Measurements from ENCODE around the gene ZBTB4.
A peak's percentile ranks its signal among the peaks of the same experiment; 100 is the strongest.
"Not testable (repeated sequence)": the region's sequence is repeated elsewhere in the genome, so short reads cannot be mapped to it uniquely, and the experiment has no call there.

Gene ZBTB4

DNA sequence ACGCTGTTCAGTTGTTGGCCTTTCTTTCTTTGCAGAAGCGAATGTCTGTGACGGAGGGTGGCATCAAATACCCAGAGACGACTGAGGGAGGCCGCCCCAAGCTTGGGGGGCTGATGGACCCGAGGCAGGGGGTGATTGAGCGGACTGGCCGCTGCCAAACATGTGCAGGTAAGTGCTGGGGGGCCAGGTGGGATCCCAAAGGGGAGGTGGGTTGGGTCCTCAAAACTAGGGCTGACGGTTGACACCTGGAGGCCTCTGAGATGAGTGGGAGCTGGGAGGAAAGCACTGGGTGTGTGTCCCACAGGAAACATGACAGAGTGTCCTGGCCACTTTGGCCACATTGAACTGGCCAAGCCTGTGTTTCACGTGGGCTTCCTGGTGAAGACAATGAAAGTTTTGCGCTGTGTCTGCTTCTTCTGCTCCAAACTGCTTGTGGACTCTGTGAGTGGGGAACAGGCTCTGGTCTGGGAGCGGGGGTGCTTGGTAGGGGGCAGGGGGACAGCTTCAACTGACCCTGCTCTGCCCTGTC is 16.5 kb upstream of the ZBTB4 start:
- DNase-seq (ENCODE audit: low read depth in 2 of 2): no peak

DNA sequence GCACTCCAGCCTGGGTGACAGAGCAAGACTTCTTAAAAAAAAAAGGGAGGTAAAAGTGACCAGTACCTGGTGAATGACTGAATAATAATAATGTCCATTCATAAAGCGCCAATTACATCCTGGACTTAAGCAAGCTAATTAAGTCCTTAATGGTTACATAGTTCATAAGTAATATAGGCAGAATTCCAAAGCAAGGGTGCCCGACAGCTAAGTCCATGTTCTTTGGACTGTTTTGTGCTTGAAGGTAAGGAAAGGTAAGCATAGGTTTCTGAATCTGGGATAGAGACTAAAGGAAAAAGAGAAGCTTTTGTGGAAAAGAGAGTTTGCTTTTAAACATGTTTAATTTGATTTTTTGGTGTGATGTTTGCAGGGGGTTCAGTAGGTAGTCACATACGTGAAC is 14.5 kb upstream of the ZBTB4 start:
- no peak for DNase-seq (ENCODE audit: low read depth in 2 of 2)

DNA sequence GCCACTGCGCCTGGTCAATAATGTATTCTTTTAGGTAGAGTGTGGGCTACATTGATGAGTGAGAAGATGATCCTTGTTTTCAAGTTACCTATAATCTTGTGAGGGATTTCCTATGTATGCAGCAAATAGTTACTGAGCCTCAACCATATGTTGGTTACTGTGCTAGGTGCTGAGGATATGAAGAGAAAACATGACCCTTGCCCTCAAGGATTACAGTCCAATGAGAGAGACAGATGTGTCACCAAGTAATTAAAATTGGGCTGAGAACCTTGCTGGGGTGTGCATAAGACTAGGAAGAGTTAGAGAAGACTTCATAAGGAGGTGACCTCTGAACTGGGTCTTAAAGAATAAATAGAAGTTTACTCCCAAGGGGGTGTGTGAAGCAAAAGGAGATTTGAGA is 12.2 kb upstream of the ZBTB4 start:
- DNase-seq (ENCODE audit: low read depth in 2 of 2): no peak

DNA sequence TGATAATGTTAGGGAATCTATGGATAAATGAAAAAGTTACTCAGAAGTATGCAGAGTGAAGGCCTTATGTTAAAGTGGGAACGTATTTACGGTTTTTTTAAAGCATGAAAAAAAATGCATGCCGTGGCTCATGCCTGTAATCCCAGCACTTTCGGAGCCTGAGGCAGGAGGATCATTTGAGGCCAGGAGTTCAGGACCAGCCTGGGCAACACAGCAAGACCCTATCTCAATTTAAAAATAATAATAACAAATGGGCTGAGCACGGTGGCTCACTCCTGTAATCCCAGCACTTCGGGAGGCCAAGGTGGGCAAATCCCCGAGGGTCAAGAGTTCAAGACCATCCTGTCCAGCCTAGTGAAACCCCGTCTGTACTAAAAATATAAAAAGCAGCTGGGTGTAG is 10.7 kb upstream of the ZBTB4 start:
- no peak for DNase-seq (ENCODE audit: low read depth in 2 of 2)

DNA sequence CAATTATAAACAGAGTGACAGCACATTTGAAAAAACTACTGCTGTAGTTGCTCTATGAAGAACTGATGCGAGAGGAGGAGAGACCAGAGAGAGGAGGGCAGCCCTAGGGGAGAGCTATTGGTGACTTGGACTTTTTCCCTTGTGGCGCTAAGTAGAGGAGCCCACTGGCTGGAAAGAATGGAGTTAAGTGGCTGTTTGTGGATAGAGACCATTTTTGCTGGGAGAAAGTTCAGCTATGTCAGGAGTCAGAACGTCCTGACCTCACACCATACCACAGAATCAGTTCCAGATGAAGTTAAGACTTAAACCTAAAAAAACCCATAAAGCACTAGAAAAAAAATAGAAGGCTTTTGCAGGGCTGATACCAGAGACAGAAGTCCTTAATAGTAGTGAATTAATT is 6.8 kb upstream of the ZBTB4 start:
- DNase-seq (ENCODE audit: low read depth in 2 of 2): no peak

DNA sequence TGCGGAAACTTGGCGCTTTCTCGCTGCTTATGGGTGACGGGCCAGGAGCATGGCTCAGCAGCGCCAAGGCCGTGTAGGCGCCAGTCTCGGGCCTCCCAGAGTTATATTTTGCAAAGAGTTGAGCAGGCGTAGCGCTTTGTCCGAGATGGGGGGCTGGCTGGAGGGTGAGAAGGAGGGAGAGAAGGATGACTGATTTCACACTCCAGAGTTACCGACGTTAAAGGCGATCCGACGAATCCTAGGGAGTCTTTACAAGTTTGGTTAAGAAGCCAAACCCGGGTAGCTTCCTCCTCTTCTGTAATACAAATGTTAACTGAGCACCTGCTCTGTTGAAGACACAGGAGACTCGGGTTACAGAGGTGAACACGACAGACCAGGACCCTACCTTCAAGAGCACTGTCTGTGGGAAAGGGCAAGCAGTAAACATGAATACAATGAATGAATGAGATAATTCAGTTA is 5.5 kb upstream of the ZBTB4 start:
- no peak for DNase-seq (ENCODE audit: low read depth in 2 of 2)

DNA sequence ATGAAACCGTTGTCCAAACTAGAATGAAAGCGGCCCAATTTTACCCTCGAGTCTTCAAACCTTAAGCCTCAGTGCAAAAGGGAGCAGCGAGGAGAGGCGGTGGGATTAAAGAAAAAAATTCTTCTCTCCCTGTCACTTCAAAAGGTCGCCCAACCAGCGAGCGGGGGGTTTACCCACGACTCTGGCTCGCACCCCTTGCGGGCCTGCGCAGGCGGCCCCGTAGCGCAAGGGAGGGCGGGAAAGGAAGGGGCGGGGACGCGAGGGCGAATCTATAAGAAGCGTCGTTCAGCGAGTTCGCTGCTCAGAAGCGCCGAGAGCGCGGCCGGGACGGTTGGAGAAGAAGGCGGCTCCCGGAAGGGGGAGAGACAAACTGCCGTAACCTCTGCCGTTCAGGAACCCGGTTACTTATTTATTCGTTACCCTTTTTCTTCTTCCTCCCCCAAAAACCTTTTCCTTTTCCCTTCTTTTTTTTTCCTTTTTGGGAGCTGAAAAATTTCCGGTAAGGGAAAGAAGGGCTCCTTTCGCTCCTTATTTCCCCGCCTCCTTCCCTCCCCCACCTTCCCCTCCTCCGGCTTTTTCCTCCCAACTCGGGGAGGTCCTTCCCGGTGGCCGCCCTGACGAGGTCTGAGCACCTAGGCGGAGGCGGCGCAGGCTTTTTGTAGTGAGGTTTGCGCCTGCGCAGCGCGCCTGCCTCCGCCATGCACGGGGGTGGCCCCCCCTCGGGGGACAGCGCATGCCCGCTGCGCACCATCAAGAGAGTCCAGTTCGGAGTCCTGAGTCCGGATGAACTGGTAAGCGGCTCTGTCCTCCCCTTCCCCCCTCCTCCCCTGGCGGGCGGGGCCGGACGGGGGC is 4.9 kb upstream of the ZBTB4 start, which contains the start of gene POLR2A:
Gene POLR2A (plus strand): TSS at position 300 of the 852 bp plus-strand sequence.
- DNase-seq (ENCODE audit: low read depth in 2 of 2): peak; percentile 96 to 97

DNA sequence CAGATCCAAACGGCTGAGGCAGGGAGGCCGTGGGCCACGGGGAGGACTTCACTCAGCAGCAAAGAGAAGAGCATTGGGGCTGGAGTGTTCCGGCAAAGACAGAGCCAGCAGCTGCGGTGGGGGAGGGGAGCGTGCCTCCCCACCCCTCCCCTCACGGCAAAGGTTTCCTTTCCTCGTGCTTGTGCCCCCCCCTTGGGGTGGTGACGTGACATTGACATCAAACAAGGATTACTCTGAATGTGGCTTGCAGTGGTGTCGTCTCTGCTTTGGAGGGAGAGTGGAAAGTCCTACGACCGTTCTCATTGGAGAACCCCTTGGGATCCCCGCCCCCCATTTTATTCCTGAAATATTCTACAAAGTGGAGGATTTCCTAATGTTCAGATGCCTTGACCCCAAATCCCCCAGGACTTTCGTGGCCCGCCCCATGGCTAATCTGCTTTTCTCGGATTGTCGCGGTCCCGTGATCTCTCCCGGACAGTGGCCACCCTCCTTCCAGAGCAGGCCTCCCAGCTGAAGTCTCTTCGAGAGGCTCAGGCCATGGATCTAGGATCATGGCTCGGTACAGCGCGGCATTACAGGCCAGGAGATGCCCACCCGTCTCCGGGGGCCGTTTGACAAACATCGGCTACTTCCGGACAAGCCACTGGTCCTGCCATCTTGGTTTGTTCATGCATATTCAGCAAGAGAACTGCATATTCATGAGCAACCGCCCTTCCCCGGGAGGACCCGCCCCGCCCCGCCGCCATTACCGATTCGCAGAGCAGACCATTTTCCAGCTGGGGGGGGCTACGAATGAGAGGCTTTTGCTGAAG is 4.0 kb upstream of the ZBTB4 start:
- DNase-seq (ENCODE audit: low read depth in 2 of 2): peak; percentile 79 to 92

DNA sequence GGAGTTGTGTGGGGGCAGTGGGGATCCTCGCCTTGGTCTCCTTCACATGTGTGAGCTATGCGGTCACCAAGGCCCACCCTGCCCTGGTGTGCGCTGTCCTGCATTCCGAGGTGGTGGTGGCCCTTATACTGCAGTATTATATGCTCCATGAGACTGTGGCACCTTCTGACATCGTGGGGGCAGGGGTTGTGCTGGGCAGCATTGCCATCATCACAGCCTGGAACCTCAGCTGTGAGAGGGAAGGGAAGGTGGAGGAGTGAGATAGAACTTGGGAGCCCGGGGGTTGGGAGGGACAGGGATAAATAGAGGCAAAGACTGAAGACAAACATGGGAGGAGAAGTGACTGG is 3.3 kb upstream of the ZBTB4 start:
- DNase-seq (ENCODE audit: low read depth in 2 of 2): not testable (repeated sequence)

DNA sequence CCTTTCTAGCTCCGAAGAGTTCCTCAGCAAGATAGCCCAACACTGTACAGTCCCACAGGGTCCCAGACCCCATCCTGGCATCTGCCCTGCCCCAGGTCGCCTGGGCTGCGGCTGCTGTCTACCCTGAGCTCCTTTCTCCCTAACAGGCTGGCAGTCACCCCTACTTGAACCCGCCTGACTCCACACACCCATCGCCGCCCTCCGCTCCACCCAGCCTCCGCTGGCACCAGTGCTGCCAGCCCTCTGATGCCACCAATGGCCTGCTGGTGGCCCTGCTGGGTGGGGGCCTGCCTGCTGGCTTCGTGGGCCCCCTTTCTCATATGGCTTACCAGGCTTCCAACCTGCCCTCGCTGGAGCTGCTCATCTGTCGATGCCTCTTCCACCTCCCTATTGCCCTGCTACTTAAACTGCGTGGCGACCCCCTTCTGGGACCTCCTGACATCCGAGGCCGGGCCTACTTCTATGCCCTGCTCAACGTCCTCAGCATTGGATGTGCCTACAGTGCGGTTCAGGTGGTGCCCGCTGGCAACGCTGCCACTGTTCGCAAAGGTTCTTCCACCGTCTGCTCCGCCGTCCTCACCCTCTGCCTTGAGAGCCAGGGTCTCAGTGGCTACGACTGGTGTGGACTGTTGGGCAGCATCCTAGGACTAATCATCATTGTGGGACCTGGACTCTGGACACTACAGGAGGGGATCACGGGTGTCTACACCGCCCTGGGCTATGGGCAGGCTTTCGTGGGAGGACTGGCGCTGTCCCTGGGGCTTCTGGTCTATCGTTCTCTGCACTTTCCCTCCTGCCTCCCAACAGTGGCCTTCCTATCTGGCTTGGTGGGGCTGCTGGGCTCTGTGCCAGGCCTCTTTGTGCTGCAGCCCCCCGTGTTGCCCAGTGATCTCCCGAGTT is 2.7 kb upstream of the ZBTB4 start:
- not testable (repeated sequence) for DNase-seq (ENCODE audit: low read depth in 2 of 2)

DNA sequence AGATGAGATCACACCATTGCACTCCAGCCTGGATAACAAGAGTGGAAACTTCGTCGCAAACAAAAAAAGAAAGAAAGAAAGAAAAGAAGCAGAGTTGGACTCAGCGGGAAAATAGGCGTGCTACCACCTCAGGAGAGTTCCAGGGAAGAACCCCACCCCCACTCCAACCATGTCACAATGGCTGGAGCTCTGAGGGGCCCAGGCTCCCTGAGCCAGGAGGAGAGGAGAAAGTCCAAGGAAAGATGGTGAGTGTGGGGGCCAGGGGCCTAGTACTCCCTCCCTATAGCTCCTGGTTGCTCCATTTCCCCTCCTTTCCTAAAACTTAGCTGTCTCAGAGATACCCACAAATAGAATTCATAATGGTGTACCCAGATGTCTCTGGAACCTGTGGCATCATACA is 1.8 kb upstream of the ZBTB4 start, which contains the start of gene SLC35G6:
Gene SLC35G6 (plus strand): TSS at position 172 of the 400 bp plus-strand sequence. CDS start 71 bp downstream, at position 243.
- not testable (repeated sequence) for DNase-seq (ENCODE audit: low read depth in 2 of 2)

DNA sequence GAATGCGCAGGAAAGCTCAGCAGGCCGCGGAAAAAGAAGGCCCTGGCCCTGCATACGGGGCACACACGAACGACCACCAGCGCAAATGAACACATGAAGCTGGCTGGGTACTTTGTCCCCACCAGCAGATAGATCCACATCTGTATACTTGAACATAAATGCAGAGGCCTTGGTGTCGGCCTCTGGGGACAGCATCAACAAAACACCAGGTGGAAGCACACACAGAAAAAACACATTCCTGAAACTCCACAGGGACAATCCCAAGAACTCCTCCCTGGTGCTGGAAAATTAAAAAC is 606 bp upstream of the ZBTB4 start:
- DNase-seq (ENCODE audit: low read depth in 2 of 2): no peak

DNA sequence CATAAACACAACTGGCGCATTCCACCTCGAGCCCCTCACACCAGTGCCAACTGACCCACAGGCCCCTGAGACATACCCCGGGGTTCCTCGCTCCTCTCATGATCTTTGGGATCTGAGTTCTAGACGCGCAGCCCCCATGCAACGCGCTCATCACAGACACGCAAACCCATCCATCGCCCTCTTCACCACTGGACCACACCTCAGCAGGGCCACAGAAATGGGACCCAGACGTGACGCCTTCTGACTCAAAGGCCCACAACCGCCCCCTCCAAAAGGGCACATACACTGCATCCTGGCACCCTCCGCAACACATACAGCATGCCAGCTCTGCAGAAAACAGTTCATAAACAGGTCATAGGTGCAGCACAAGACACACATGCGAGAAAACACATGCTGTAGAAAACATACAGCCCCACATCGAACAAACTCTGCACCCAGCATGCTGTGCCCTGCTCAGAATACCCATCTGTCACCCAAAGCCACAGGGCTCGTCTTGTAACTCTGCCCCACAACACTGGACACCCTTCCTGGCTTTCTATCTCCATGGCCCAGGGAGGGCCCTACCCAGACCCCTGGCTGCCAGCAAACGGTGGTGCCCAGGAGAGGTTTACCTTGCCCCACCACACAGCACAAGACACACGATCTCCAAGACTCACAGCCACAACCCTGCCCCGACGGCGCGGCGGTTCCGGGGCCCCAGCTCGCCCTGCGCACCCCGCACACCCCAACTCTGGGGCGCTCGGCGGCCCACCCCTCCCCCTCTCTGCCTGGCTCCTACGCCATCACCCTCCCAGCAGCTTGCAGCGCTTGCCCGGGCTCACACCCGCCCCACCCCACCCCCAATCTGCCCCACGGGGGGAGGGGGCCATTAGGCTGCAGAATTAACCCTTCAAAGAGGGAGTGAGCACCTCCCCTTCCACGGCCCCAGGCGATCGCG is 887 bp downstream of the ZBTB4 start:
- DNase-seq (ENCODE audit: low read depth in 2 of 2): peak; percentile 32 to 41

DNA sequence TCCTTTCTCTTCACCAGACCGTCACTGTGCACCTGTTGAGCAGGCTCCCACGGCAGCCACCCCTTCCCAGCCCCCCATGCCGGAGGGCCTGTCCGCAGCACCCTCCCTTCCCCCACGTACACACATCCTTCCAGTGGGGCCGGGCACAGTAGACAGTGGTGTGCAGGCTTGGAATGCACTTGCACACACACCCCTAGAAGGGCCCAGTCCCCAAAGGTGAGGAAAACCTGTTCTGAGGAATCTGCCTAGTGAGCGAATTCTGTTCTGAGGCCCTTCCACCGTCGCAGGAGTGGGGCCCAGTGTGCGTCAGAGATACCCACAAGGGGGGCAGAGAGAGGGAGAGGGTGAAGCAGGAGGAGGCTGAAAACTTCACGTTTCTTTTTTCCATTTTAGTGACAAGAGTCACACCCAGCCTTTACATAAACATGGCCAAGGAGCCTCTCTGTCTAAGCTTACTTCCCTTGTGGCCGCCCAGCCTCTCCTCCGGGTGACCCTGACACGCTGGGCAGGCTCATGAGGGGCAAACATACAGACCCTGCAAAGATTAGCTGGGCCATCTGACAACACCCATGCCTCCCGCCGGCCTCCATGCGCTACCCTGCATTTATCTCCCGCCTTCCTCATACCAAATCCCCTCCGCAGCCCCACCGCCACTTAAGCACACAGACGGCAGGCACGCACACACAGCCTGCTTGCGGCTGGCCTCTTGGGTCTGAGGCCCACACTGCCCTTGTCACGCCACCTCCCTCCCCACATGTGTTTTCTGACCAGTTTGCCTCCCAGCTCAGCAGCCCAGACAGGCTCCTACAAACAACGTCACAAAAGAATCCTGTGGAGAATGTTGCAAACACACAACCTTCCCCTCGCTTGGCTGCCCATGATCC is 1.8 kb downstream of the ZBTB4 start:
- DNase-seq (ENCODE audit: low read depth in 2 of 2): no peak

DNA sequence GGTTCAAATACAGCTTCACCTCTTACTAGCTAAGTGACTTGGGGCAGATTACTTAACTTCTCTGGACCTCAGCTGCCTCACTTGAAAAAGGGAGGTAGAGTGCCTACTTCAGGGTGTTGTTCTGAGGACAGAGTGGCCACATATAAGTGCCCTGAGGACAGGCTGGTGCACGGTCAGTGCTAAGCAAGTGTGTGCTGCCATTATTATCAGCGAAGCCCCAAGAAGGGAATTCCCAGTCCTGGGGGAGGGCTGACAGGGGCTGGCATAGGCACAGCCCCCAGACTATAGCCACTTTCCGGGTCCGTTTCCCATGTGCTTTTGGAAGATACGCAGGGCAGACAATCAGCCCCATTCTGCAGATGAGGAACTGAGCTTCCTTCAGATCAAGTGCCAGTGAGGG is 2.5 kb downstream of the ZBTB4 start:
- no peak for DNase-seq (ENCODE audit: low read depth in 2 of 2)

DNA sequence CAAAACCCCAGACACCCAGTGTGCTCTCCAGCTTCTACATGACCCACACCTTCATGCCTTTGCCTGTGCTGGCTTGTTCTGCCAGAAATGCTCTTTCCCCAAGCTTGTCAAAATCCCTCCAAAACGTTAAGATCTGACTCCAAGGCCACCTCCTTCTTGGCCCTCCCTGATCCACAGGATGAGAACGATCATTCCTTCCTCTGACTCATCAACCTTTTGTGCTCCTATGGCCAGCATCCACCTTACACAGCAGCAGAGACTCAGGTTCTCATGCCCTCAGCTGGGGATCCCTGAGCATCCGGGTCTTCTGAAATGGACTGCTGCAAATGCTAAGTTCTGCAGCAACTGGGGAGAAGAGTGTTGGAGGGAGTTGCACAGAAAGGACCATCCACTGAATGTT is 2.9 kb downstream of the ZBTB4 start:
- no peak for DNase-seq (ENCODE audit: low read depth in 2 of 2)

DNA sequence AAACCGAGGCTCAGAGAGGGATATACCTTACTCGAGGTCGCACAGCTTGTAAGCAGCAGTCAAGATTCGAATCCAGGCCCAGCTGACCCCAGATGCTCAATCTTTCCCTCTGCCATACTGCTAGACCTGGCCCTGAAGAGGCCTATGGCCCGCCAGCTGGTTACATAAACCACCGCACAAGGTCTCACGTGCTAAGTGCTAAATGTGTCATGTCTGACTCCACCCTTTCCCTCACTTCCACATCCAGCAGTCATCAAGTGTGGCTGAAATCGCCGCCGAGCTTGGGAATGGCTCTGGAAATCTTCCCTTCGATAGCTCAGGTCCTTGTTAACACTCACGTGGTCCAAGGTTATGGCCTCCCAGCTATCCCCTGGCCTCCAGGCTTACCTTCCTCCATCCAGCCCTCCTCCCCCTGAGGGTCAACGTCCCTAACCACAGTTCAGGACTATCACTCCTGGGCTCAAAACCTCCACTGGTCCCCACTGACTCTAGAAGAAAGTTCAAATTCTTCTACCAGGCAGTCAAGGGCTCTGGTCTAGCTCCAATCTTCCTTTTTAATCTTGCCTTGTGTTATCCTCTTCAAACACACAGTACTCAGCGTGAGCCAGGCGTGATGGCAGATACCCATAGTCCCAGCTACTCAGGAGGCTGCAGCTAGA is 3.5 kb downstream of the ZBTB4 start:
- DNase-seq (ENCODE audit: low read depth in 2 of 2): no peak

DNA sequence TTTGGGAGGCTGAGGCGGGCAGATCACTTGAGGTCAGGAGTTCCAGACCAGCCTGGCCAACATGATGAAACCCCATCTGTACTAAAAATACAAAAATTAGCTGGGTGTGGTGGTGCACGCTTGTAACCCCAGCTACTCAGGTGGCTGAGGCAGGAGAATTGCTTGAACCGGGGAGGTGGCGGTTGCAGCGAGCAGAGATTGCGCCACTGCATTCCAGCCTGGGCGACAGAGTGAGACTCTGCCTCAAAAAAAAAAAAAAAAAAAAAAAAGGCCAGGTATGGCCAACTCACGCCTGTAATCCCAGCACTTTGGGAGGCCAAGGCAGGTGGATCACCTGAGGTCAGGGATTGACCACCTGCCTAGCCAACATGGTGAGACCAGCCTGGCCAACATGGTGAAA is 4.7 kb downstream of the ZBTB4 start:
- DNase-seq (ENCODE audit: low read depth in 2 of 2): not testable (repeated sequence)

DNA sequence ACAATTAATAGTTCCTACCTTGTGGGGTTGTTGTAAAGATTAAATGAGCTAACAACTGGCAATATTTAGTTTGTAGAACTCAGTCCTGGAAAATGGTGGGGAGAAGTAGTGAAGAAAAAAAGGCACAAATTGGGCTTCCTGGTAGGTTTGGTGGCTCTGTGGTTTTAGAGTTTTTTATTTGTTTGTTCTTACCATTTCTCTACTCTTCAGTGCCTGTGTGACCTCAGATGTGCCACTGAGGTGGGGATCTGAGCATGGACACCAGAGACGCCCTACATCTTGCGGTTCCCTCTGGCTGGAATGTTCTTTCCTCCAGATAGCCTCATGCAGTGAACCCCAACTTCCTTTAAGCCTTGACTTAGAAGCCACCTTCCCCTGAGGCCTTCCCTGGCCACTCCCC is 7.7 kb downstream of the ZBTB4 start:
- no peak for DNase-seq (ENCODE audit: low read depth in 2 of 2)

Measured in stimulated activated CD4-positive, alpha-beta T cell treated with anti-CD3 and anti-CD28 coated beads, Interleukin-1b, Interleukin-23, amount 100 ng/mL, for 1 hour (primary cell).